SU-DHL-6 (cell line): ENCODE measurements around the gene MFSD11.

ENCODE experiments used
- EZH2phosphoT487 ChIP-seq: fragments of 200-600 bp; sonication (generic), shearing (Covaris generic); conservative IDR thresholded peaks from 2 replicates; pipeline ENCODE4 v1.6.1; 2018; ENCODE audit warnings: mild to moderate bottlenecking, antibody characterized with exemption, low read length, moderate library complexity, mixed read lengths
- TF ChIP-seq, protein P1 (sequence below): fragments of 200-600 bp; sonication (generic); IDR thresholded peaks from one replicate; pipeline ENCODE4 v1.5.1; 2017; ENCODE audit warnings: antibody characterized with exemption, mild to moderate bottlenecking, low read length, moderate library complexity; ENCODE audit not compliant: insufficient read depth, poor library complexity, severe bottlenecking

DNA sequence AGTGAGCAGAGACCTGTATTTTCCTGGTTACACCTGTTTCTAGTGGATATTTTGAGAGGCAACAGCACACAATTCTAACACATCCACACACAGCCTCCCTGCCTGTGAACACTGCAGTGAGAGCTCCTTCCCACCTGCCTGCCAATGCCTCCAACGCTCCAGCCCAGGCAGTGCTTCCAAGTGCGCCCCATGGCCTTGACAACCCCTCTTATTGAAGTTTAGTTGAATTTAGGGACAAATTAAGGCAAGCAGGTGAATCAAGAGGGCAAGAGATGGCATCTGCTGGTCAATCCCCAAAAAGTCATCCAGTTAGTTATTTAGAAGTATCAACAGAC lies 22.5 kb upstream of the MFSD11 start:
- TF ChIP-seq, protein P1, sequence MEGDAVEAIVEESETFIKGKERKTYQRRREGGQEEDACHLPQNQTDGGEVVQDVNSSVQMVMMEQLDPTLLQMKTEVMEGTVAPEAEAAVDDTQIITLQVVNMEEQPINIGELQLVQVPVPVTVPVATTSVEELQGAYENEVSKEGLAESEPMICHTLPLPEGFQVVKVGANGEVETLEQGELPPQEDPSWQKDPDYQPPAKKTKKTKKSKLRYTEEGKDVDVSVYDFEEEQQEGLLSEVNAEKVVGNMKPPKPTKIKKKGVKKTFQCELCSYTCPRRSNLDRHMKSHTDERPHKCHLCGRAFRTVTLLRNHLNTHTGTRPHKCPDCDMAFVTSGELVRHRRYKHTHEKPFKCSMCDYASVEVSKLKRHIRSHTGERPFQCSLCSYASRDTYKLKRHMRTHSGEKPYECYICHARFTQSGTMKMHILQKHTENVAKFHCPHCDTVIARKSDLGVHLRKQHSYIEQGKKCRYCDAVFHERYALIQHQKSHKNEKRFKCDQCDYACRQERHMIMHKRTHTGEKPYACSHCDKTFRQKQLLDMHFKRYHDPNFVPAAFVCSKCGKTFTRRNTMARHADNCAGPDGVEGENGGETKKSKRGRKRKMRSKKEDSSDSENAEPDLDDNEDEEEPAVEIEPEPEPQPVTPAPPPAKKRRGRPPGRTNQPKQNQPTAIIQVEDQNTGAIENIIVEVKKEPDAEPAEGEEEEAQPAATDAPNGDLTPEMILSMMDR: no peak
- no peak for TF ChIP-seq EZH2phosphoT487
